Neural progenitor cell (in vitro differentiated cells): ENCODE results near the gene KDM2B.

ENCODE experiments used
- EZH2 ChIP-seq: fragments of 200-600 bp; sonication (generic); IDR thresholded peaks from 2 replicates; pipeline ENCODE4 v1.6.1; 2017; ENCODE audit warnings: antibody characterized with exemption, mild to moderate bottlenecking, moderate library complexity
- EZH2phosphoT487 ChIP-seq: fragments of 200-600 bp; sonication (generic); IDR thresholded peaks from 2 replicates; pipeline ENCODE4 v1.6.1; 2017; ENCODE audit warnings: antibody characterized with exemption
- TF ChIP-seq, protein P1 (sequence below): fragments of 200-600 bp; sonication (generic); IDR thresholded peaks from 2 replicates; pipeline ENCODE4 v1.5.1; 2017; ENCODE audit warnings: antibody characterized with exemption, mild to moderate bottlenecking

DNA sequence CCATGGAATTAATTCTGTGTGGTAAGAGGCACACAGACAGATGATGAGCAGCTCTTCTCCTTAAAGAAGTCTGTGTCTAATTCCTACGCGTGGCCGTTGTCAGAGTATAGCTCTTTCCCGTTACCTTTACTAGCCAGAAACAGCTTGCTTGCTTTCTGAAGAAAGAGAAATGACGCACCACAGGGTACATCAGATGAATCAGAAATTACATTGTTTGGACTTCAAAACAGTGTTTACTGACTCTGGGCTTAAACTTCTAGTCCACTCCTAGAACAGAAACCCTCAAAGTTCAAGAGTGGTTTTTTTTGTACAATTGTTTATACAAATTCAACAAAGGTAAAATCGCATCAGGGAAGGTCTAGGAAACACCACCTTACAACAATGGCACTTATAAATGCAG is 151.9 kb downstream of the KDM2B start:
- TF ChIP-seq, protein P1, sequence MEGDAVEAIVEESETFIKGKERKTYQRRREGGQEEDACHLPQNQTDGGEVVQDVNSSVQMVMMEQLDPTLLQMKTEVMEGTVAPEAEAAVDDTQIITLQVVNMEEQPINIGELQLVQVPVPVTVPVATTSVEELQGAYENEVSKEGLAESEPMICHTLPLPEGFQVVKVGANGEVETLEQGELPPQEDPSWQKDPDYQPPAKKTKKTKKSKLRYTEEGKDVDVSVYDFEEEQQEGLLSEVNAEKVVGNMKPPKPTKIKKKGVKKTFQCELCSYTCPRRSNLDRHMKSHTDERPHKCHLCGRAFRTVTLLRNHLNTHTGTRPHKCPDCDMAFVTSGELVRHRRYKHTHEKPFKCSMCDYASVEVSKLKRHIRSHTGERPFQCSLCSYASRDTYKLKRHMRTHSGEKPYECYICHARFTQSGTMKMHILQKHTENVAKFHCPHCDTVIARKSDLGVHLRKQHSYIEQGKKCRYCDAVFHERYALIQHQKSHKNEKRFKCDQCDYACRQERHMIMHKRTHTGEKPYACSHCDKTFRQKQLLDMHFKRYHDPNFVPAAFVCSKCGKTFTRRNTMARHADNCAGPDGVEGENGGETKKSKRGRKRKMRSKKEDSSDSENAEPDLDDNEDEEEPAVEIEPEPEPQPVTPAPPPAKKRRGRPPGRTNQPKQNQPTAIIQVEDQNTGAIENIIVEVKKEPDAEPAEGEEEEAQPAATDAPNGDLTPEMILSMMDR = no peak
- TF ChIP-seq EZH2phosphoT487 = no peak
- TF ChIP-seq EZH2 = no peak
